Uterus (tissue), 2 donors: Measurements from ENCODE around the gene MT1E.

Experiments
- CTCF ChIP-seq, 4 experiments: fragments of 200-600 bp in 2 of 4; fragments of 450-650 bp in 2 of 4; sonication (generic) in 2 of 4; IDR thresholded peaks; one replicate each; pipeline ENCODE4 v1.5.1; 2016 to 2019; ENCODE audit warnings: antibody characterized with exemption in 4 of 4, mild to moderate bottlenecking in 2 of 4, moderate library complexity in 1 of 4
- POLR2A ChIP-seq, 2 donors: fragments of 450-650 bp; IDR thresholded peaks; one replicate each; pipeline ENCODE4 v1.6.1; 2016; ENCODE audit warnings: antibody characterized with exemption in 2 of 2, mild to moderate bottlenecking in 1 of 2, moderate library complexity in 1 of 2

DNA sequence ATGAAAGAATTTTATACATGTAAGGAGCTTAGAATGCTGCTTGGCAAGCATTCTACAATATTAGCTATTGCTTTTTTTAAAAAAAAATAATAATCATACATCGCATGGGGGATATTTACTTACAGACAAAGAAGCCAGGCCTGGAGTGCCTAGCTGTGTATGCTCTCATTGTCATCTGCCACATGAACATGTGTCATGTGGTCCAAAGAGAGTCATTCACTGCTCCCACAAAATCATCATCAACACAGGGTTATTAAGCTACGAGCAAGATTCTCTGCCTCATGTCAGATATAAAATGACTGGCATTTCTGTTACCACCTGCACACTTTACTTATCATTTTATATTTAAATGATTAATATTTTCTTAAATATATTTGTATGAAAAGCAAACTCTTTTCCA is 1.9 kb upstream of the MT1E start:
- TF ChIP-seq CTCF (IDR thresholded peaks at IDR 0.05) (no peak), POLR2A (IDR thresholded peaks at IDR 0.05) (no peak)
